Epidermal melanocyte (primary cell): Measurements from ENCODE around the gene ZNF177.
A peak's percentile ranks its signal among the peaks of the same experiment; 100 is the strongest.
"Not testable (repeated sequence)": the region's sequence is repeated elsewhere in the genome, so short reads cannot be mapped to it uniquely, and the experiment has no call there.

Source experiments
- DNase-seq: peaks from one replicate; pipeline ENCODE4 v3.0.0; 2011; ENCODE audit warnings: low spot score; ENCODE audit not compliant: insufficient read length

ZNF177 gene

GRCh38 chr19:9362905-9363304 is at the start of gene ZNF177:
TSS of gene ZNF177 (plus strand) at chr19:9363013. CDS start at chr19:9378312, 15,299 bp downstream.
- DNase-seq, result no peak

DNA sequence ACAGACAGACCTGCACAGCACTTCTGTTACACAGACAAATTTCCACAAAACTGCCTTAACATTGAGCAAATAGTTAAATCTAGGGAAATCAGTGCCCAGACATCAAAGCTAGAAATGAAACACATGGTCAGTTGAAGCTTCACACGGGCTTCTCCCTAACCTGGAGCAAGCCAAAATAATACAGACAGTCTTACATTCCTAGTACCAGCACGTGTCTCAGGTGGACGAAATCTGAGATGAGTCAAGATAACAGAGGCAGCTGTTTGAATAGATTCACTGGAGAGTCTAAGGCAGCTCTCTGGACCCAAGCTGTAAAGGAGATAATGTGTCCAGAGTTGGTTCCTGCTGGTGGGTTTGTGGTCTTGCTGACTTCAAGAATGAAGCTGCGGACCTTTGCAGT is 49.1 kb upstream of the ZNF177 start:
- DNase-seq, result no peak

GRCh38 chr19:9321338-9321737 is 41.5 kb upstream of the ZNF177 start:
- no peak for DNase-seq

- DNase-seq, result not testable (repeated sequence)
These were observed 41.1 kb upstream of the ZNF177 start for GRCh38 chr19:9321756-9322155.

GRCh38 chr19:9322201-9322600 is 40.6 kb upstream of the ZNF177 start:
- not testable (repeated sequence) for DNase-seq

DNA sequence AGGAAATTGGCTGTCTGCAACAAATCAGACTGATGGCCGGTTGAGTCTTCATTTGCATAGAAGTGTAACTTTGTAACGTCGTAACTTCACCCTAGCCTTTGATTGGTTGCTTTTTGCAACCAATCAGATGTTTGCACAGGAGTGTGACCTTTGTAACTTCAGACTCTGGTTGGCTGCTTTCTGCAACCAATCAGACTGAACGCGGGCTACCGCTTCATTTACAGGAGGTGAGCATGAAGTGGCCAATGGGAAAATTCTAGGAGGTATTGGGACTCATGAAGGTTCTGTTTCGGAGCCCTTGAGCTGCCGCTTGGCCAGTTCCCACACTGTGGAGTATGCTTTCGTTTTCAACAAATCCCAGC is 39.3 kb upstream of the ZNF177 start:
- DNase-seq, result no peak

DNA sequence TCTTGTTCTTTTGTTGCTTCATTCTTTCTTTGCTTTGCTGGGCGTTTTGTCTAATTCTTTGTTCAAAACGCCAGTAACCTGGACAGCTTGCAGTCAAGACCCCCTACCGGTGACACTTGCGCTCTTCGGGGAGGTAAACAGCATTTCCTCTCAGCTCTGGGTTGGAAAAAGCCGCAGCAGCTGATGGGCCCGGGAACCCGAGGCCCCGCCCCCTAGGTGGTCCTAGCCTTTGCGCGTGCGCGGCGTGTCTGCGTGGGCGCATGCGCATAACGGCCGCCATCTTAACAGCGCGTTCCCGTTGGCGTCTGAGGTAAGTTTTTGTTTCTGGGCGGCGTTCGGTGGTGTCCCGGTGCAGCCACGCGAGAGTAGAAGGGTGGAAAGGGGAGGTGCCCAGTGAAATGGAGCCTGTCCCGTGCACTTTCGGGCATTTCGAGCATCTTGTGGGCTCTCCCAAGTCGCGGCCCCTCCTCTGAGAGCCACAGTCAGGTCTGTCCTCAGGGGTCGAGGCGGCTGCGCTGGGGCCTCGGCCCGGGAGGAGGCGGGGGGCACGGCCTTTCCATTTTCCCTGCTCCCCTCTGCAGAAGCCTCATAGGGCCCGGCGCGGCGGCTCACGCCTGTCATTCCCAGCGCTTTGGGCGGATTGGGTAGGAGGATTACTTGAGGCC is 38.8 kb upstream of the ZNF177 start, which contains the start of gene ZNF559:
ZNF559 (plus strand) TSS at position 261 of the 665 bp plus-strand sequence. CDS start 14,371 bp downstream, outside the sequence.
- DNase-seq, result peak; percentile 83

- no peak for DNase-seq
These were observed 38.2 kb upstream of the ZNF177 start for GRCh38 chr19:9324584-9324962.

- no peak for DNase-seq
These were observed 32.8 kb upstream of the ZNF177 start for GRCh38 chr19:9329999-9330398.

DNA sequence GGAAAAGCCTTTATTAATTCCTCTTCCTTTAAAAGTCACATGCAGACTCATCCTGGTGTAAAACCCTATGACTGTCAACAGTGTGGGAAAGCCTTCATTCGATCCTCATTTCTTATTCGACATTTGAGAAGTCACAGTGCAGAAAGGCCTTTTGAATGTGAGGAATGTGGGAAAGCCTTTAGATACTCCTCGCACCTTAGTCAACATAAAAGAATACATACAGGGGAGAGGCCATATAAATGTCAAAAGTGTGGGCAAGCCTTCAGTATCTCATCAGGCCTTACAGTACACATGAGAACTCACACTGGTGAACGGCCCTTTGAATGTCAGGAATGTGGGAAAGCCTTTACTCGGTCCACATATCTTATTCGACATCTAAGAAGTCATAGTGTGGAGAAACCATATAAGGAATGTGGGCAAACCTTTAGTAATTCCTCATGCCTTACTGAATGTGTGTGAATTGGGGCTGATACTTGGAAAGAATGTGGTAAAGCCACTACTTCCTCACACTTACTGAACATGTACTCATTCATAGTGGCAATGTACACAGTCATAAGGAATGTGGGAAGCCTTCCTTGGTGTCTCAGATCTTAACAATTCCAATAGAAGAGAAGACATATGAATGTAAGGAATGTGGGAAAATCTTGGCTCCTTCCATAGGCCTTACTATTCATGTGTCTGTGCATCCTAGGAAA is 20.1 kb upstream of the ZNF177 start:
- no peak for DNase-seq

GRCh38 chr19:9345005-9345404 is 17.8 kb upstream of the ZNF177 start:
- no peak for DNase-seq

- DNase-seq, result no peak
These were observed 14.6 kb upstream of the ZNF177 start for GRCh38 chr19:9348253-9348652.

GRCh38 chr19:9348671-9349070 is 14.1 kb upstream of the ZNF177 start:
- DNase-seq, result no peak

GRCh38 chr19:9352505-9352904 is 10.3 kb upstream of the ZNF177 start:
- no peak for DNase-seq

- DNase-seq, result no peak
These were observed 9.8 kb upstream of the ZNF177 start for GRCh38 chr19:9353011-9353410.

- no peak for DNase-seq
These were observed 8.2 kb upstream of the ZNF177 start for GRCh38 chr19:9354651-9355050.

- DNase-seq, result no peak
These were observed 8.2 kb downstream of the ZNF177 start for GRCh38 chr19:9370738-9371619.

GRCh38 chr19:9381361-9381785 is 18.6 kb downstream of the ZNF177 start:
- DNase-seq, result no peak

DNA sequence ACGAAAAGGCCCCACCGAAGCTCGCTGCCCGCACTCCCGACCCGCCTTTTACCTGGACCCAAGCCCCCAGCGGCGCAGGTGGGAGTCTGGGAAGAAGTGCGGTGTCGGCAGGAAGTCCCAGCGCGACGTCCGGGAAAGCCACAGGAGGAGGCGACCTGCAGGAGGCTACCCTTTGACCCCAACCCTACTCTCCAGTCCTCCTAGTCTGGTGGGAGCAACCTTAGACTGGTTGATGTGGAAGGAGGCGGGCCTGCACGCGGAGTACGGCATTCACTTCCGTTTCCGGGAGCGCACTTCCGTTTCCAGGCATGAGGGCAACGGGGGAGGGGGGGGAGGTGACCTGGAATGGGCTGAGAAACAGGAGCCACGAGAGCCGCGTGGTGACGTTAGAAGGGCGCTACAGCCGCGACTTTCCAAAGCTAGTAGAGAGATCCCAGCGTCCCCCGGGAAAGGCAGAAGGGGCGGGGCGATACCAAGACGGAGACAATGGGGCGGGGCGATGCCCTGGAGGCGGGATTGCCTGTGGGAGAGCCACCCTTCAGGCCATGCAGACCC is 44.1 kb downstream of the ZNF177 start:
- peak; percentile 49 for DNase-seq

GRCh38 chr19:9407827-9408226 is 45.0 kb downstream of the ZNF177 start:
- DNase-seq, result no peak

DNA sequence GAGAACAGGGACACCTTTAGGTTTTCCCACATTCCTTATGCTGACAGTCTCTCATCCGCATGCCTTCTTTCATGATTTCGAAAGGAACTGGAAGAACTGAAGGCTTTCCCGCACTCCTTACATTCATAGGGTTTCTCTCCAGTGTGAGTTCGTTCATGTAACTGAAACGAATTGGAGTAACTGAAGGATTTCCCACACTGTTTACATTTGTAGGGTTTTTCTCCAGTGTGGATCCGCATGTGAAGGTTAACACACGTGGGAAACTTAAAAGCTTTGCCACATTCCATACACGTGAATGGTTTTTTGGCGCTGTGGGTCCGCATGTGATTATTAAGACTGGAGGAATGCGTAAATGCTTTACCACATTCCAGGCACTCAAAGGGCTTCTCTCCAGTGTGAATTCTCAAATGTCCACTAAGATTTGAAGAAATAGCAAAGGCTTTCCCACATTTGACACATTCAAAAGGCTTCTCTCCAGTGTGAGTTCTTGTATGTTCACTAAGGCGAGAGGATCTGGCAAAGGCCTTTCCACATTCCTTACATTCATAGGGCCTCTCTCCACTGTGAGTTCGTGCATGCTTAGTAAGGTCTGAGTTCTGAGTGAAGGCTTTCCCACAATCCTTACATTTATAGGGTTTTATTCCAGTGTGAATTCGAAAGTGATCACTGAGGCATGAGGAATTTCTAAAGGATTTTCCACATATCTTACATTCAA is 50.6 kb downstream of the ZNF177 start:
- DNase-seq, result no peak
